D341Med (cell line): ENCODE results near the gene MDGA2.
"Not testable (repeated sequence)": the region's sequence is repeated elsewhere in the genome, so short reads cannot be mapped to it uniquely, and the experiment has no call there.

Experiments used
- DNase-seq: peaks from one replicate; pipeline ENCODE4 v3.0.0; 2012; ENCODE audit warnings: low spot score

The MDGA2 gene

GRCh38 chr14:47235619-47236018 is 439.8 kb downstream of the MDGA2 start:
- DNase-seq = no peak

- no peak for DNase-seq
These were observed 448.4 kb downstream of the MDGA2 start for GRCh38 chr14:47226877-47227520.

- no peak for DNase-seq
These were observed 451.7 kb downstream of the MDGA2 start for GRCh38 chr14:47223656-47224055.

GRCh38 chr14:47220096-47220495 is 455.3 kb downstream of the MDGA2 start:
- no peak for DNase-seq

GRCh38 chr14:47211263-47211662 is 464.1 kb downstream of the MDGA2 start:
- DNase-seq = no peak

GRCh38 chr14:47210099-47210498 is 465.3 kb downstream of the MDGA2 start:
- peak; percentile 25 for DNase-seq

GRCh38 chr14:47208434-47208833 is 467.0 kb downstream of the MDGA2 start:
- DNase-seq = no peak

- peak; percentile 27 for DNase-seq
These were observed 467.8 kb downstream of the MDGA2 start for GRCh38 chr14:47207617-47208016.

GRCh38 chr14:47200740-47201139 is 474.7 kb downstream of the MDGA2 start:
- DNase-seq = no peak

- DNase-seq = no peak
These were observed 479.8 kb downstream of the MDGA2 start for GRCh38 chr14:47195582-47195981.

GRCh38 chr14:47194055-47194454 is 481.4 kb downstream of the MDGA2 start:
- DNase-seq = no peak

- not testable (repeated sequence) for DNase-seq
These were observed 483.2 kb downstream of the MDGA2 start for GRCh38 chr14:47192203-47192602.

GRCh38 chr14:47191700-47192099 is 483.7 kb downstream of the MDGA2 start:
- DNase-seq = no peak

- DNase-seq = no peak
These were observed 485.4 kb downstream of the MDGA2 start for GRCh38 chr14:47189911-47190484.

- DNase-seq = peak; percentile 38
These were observed 488.9 kb downstream of the MDGA2 start for GRCh38 chr14:47186486-47186885.

GRCh38 chr14:47179906-47180305 is 495.5 kb downstream of the MDGA2 start:
- DNase-seq = no peak

GRCh38 chr14:47171896-47172295 is 503.5 kb downstream of the MDGA2 start:
- not testable (repeated sequence) for DNase-seq

GRCh38 chr14:47167402-47167801 is 508.0 kb downstream of the MDGA2 start:
- no peak for DNase-seq

GRCh38 chr14:47155395-47155794 is 520.0 kb downstream of the MDGA2 start:
- DNase-seq = no peak

- DNase-seq = no peak
These were observed 521.1 kb downstream of the MDGA2 start for GRCh38 chr14:47154276-47154797.

- no peak for DNase-seq
These were observed 521.7 kb downstream of the MDGA2 start for GRCh38 chr14:47153746-47154145.

GRCh38 chr14:47150267-47150666 is 525.1 kb downstream of the MDGA2 start:
- DNase-seq = no peak

- no peak for DNase-seq
These were observed 526.1 kb downstream of the MDGA2 start for GRCh38 chr14:47149326-47149725.

- DNase-seq = no peak
These were observed 526.7 kb downstream of the MDGA2 start for GRCh38 chr14:47148686-47149085.
